ENCODE data around the gene IFI16.

The IFI16 gene
- 94.1 to 135 (median 125) reads per million in 3 donors for total RNA-seq

- Histone ChIP-seq H3K4me1 (ENCODE audit: control insufficient read depth, insufficient read depth, low read length, poor library complexity, severe bottlenecking) (peaks cover 17% of the 10 kb centered on the region), H3K9me3 (ENCODE audit: control insufficient read depth, low read length) (no peaks in the 10 kb centered on the region), H3K36me3 (ENCODE audit: control insufficient read depth, insufficient read depth, low read length) (no peaks in the 10 kb centered on the region), H3K27me3 (replicated peaks; ENCODE audit: control insufficient read depth, insufficient read depth, low read length, poor library complexity, severe bottlenecking) (no peaks in the 10 kb centered on the region), H3K4me3 (ENCODE audit: insufficient read depth, low read depth, low read length, poor library complexity, severe bottlenecking) (peak within 1 kb of the TSS; percentile 67), H3K27ac (ENCODE audit: insufficient read depth, low read length, poor library complexity, severe bottlenecking) (peak within 1 kb of the TSS; percentile 83)
- DNase-seq: peak; percentile 13 to 33 (median 28)
Observed at GRCh38 chr1:159009704-159010361, at the start of gene IFI16. Gene IFI16 (plus strand): TSS chr1:159009907. CDS start chr1:159014681, 4,774 bp downstream.

- Histone ChIP-seq H3K4me3 (ENCODE audit: insufficient read depth, low read depth, low read length, poor library complexity, severe bottlenecking) (no peak overlapping the region), H3K4me1 (ENCODE audit: control insufficient read depth, insufficient read depth, low read length, poor library complexity, severe bottlenecking) (no peaks in the 10 kb centered on the region), H3K9me3 (ENCODE audit: control insufficient read depth, low read length) (peaks cover 5% of the 10 kb centered on the region), H3K27me3 (replicated peaks; ENCODE audit: control insufficient read depth, insufficient read depth, low read length, poor library complexity, severe bottlenecking) (no peaks in the 10 kb centered on the region), H3K27ac (ENCODE audit: insufficient read depth, low read length, poor library complexity, severe bottlenecking) (no peak overlapping the region), H3K36me3 (ENCODE audit: control insufficient read depth, insufficient read depth, low read length) (peaks cover 23% of the 10 kb centered on the region)
- DNase-seq: no peak
Observed at GRCh38 chr1:158961178-158961577, 48.5 kb upstream of the IFI16 start.

DNA sequence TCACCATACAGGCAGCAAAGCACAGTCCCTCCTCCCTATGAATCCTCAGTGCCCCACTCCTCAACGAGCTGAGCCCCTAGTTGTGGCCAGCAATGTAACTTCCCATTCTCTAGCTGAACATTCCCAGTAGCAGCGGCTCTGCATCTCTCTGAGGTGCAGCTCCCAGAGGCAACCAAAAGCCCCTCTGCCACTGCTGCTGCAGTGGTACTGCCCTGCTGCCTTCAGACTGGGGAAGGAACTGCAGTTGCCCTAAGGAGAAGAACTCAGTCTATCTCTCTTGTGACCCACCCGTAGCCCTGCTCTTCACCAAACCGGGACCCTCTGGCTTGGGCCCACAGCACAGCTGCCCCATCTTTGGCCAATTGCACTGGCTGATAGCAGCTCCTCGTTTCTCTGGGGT, 46.7 kb upstream of the IFI16 start:
- Histone ChIP-seq H3K9me3 (ENCODE audit: control insufficient read depth, low read length) (peaks cover 5% of the 10 kb centered on the region), H3K4me1 (ENCODE audit: control insufficient read depth, insufficient read depth, low read length, poor library complexity, severe bottlenecking) (no peaks in the 10 kb centered on the region), H3K4me3 (ENCODE audit: insufficient read depth, low read depth, low read length, poor library complexity, severe bottlenecking) (no peak overlapping the region), H3K27ac (ENCODE audit: insufficient read depth, low read length, poor library complexity, severe bottlenecking) (no peak overlapping the region), H3K27me3 (replicated peaks; ENCODE audit: control insufficient read depth, insufficient read depth, low read length, poor library complexity, severe bottlenecking) (no peaks in the 10 kb centered on the region), H3K36me3 (ENCODE audit: control insufficient read depth, insufficient read depth, low read length) (peaks cover 23% of the 10 kb centered on the region)
- no peak for DNase-seq

DNA sequence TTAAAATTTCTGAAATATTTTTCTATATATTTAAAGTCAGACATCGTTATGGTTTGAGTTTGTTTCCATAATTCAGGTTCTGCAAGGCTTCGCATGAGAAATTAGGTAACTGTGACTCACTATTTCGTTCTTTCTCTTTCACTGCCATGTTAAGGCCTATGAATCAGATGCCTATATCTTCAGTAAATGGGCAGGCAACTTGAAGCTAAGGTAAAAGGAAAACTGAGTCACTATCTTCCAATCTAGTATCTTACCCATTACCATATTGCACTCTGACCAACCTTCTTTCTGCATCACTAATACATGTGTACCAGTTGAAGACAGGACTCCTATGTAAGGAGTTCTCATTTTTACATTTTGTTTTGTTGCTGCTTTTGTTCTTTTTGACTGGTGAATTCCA, 40.5 kb upstream of the IFI16 start:
- Histone ChIP-seq H3K27ac (ENCODE audit: insufficient read depth, low read length, poor library complexity, severe bottlenecking) (no peak overlapping the region), H3K4me3 (ENCODE audit: insufficient read depth, low read depth, low read length, poor library complexity, severe bottlenecking) (no peak overlapping the region)
- DNase-seq: no peak

GRCh38 chr1:158969855-158970254, 39.9 kb upstream of the IFI16 start:
- no peaks in the 10 kb centered on the region for H3K4me1 ChIP-seq (ENCODE audit: control insufficient read depth, insufficient read depth, low read length, poor library complexity, severe bottlenecking)
- H3K9me3 ChIP-seq (ENCODE audit: control insufficient read depth, low read length): no peaks in the 10 kb centered on the region
- no peak for DNase-seq
- no peak overlapping the region for H3K27ac ChIP-seq (ENCODE audit: insufficient read depth, low read length, poor library complexity, severe bottlenecking)
- H3K27me3 ChIP-seq (replicated peaks; ENCODE audit: control insufficient read depth, insufficient read depth, low read length, poor library complexity, severe bottlenecking): no peaks in the 10 kb centered on the region
- no peak overlapping the region for H3K4me3 ChIP-seq (ENCODE audit: insufficient read depth, low read depth, low read length, poor library complexity, severe bottlenecking)
- H3K36me3 ChIP-seq (ENCODE audit: control insufficient read depth, insufficient read depth, low read length): peaks cover 12% of the 10 kb centered on the region

More for the DNA sequence above, 40.5 kb upstream of the IFI16 start:
- Histone ChIP-seq H3K4me1 (ENCODE audit: control insufficient read depth, insufficient read depth, low read length, poor library complexity, severe bottlenecking) (no peaks in the 10 kb centered on the region), H3K36me3 (ENCODE audit: control insufficient read depth, insufficient read depth, low read length) (peaks cover 6% of the 10 kb centered on the region), H3K27me3 (replicated peaks; ENCODE audit: control insufficient read depth, insufficient read depth, low read length, poor library complexity, severe bottlenecking) (no peaks in the 10 kb centered on the region), H3K9me3 (ENCODE audit: control insufficient read depth, low read length) (no peaks in the 10 kb centered on the region)

DNA sequence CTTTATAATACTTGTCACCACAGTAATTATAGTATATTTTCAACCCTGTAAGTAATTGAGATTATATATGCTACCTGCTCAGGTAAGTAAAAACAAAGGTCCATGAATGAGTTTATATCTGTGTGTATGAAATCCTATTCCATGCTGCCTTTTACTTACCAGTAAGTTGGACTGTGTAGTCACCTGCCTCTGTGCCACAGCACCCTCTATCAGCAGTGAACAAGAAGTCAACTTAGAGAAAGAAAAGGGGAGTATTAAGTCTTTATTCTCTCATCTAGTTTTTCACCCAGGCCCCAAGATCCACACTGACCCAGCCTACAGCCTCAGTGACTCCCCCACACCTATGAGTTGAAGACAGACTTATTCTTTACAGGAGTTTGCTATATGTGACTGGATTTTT, 36.9 kb upstream of the IFI16 start:
- H3K27me3 ChIP-seq (replicated peaks; ENCODE audit: control insufficient read depth, insufficient read depth, low read length, poor library complexity, severe bottlenecking): no peaks in the 10 kb centered on the region
- no peaks in the 10 kb centered on the region for H3K4me1 ChIP-seq (ENCODE audit: control insufficient read depth, insufficient read depth, low read length, poor library complexity, severe bottlenecking)
- peaks cover 18% of the 10 kb centered on the region for H3K36me3 ChIP-seq (ENCODE audit: control insufficient read depth, insufficient read depth, low read length)

DNA sequence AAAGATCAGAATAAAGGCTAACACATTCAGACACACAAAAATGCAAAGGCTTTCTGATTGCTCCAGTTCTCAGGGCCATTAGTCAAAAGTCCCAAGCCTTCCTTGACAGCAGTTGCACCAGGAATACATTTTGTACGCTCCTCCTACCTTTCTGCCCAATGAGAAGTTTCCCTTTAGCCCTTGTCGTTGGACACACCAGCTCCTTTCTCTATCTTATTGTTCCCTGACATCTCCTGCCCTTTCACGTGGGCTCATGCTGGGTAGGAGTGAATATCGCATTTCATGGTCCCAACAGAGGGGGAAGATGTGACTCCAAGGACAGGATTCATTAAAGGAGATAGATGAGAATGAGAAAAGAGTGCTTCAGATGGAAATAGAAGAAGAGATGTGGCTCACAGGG, 33.5 kb upstream of the IFI16 start:
- Histone ChIP-seq H3K27ac (ENCODE audit: insufficient read depth, low read length, poor library complexity, severe bottlenecking) (no peak overlapping the region), H3K9me3 (ENCODE audit: control insufficient read depth, low read length) (no peaks in the 10 kb centered on the region), H3K4me1 (ENCODE audit: control insufficient read depth, insufficient read depth, low read length, poor library complexity, severe bottlenecking) (no peaks in the 10 kb centered on the region), H3K36me3 (ENCODE audit: control insufficient read depth, insufficient read depth, low read length) (peaks cover 18% of the 10 kb centered on the region), H3K27me3 (replicated peaks; ENCODE audit: control insufficient read depth, insufficient read depth, low read length, poor library complexity, severe bottlenecking) (no peaks in the 10 kb centered on the region), H3K4me3 (ENCODE audit: insufficient read depth, low read depth, low read length, poor library complexity, severe bottlenecking) (no peak overlapping the region)
- no peak for DNase-seq

More for the DNA sequence above, 36.9 kb upstream of the IFI16 start:
- no peak overlapping the region for H3K4me3 ChIP-seq (ENCODE audit: insufficient read depth, low read depth, low read length, poor library complexity, severe bottlenecking)
- H3K9me3 ChIP-seq (ENCODE audit: control insufficient read depth, low read length): no peaks in the 10 kb centered on the region
- no peak overlapping the region for H3K27ac ChIP-seq (ENCODE audit: insufficient read depth, low read length, poor library complexity, severe bottlenecking)
- no peak for DNase-seq

- no peaks in the 10 kb centered on the region for H3K4me1 ChIP-seq (ENCODE audit: control insufficient read depth, insufficient read depth, low read length, poor library complexity, severe bottlenecking)
- no peaks in the 10 kb centered on the region for H3K9me3 ChIP-seq (ENCODE audit: control insufficient read depth, low read length)
- DNase-seq: no peak
- H3K27me3 ChIP-seq (replicated peaks; ENCODE audit: control insufficient read depth, insufficient read depth, low read length, poor library complexity, severe bottlenecking): no peaks in the 10 kb centered on the region
- no peak overlapping the region for H3K27ac ChIP-seq (ENCODE audit: insufficient read depth, low read length, poor library complexity, severe bottlenecking)
- H3K4me3 ChIP-seq (ENCODE audit: insufficient read depth, low read depth, low read length, poor library complexity, severe bottlenecking): no peak overlapping the region
- H3K36me3 ChIP-seq (ENCODE audit: control insufficient read depth, insufficient read depth, low read length): peaks cover 13% of the 10 kb centered on the region
Observed at GRCh38 chr1:158978730-158979129, 31.0 kb upstream of the IFI16 start.

- Histone ChIP-seq H3K27ac (ENCODE audit: insufficient read depth, low read length, poor library complexity, severe bottlenecking) (no peak overlapping the region), H3K36me3 (ENCODE audit: control insufficient read depth, insufficient read depth, low read length) (peaks cover 12% of the 10 kb centered on the region), H3K4me3 (ENCODE audit: insufficient read depth, low read depth, low read length, poor library complexity, severe bottlenecking) (no peak overlapping the region), H3K9me3 (ENCODE audit: control insufficient read depth, low read length) (no peaks in the 10 kb centered on the region), H3K27me3 (replicated peaks; ENCODE audit: control insufficient read depth, insufficient read depth, low read length, poor library complexity, severe bottlenecking) (no peaks in the 10 kb centered on the region), H3K4me1 (ENCODE audit: control insufficient read depth, insufficient read depth, low read length, poor library complexity, severe bottlenecking) (no peaks in the 10 kb centered on the region)
- no peak for DNase-seq
Observed at GRCh38 chr1:158979229-158979628, 30.5 kb upstream of the IFI16 start.

- no peak for DNase-seq
- Histone ChIP-seq H3K4me1 (ENCODE audit: control insufficient read depth, insufficient read depth, low read length, poor library complexity, severe bottlenecking) (no peaks in the 10 kb centered on the region), H3K9me3 (ENCODE audit: control insufficient read depth, low read length) (no peaks in the 10 kb centered on the region), H3K27me3 (replicated peaks; ENCODE audit: control insufficient read depth, insufficient read depth, low read length, poor library complexity, severe bottlenecking) (no peaks in the 10 kb centered on the region), H3K27ac (ENCODE audit: insufficient read depth, low read length, poor library complexity, severe bottlenecking) (no peak overlapping the region), H3K36me3 (ENCODE audit: control insufficient read depth, insufficient read depth, low read length) (peaks cover 8% of the 10 kb centered on the region), H3K4me3 (ENCODE audit: insufficient read depth, low read depth, low read length, poor library complexity, severe bottlenecking) (no peak overlapping the region)
Observed at GRCh38 chr1:158983235-158983634, 26.5 kb upstream of the IFI16 start.
